ENCODE results near the gene ORC6.

Gene ORC6

GRCh38 chr16:46702030-46702429 lies 12.6 kb downstream of the ORC6 start:
- Histone ChIP-seq H3K27ac (ENCODE audit: low read length) (no peak overlapping the region), H3K4me2 (ENCODE audit: insufficient read depth, low read length) (no peak overlapping the region), H3K9me3 (ENCODE audit: insufficient read depth, low read length, severe bottlenecking) (no peaks in the 10 kb centered on the region), H3K9ac (ENCODE audit: low read depth, low read length) (no peak overlapping the region), H4K20me1 (ENCODE audit: insufficient read depth, low read length) (no peaks in the 10 kb centered on the region), H3K79me2 (ENCODE audit: insufficient read depth, low read length) (no peaks in the 10 kb centered on the region), H3K4me1 (ENCODE audit: insufficient read depth, low read length) (no peaks in the 10 kb centered on the region), H2AFZ (ENCODE audit: low read depth, low read length) (no peak overlapping the region), H3K27me3 (ENCODE audit: insufficient read depth, low read length, poor library complexity) (no peaks in the 10 kb centered on the region), H3K36me3 (ENCODE audit: insufficient read depth, low read length) (peaks cover 30% of the 10 kb centered on the region), H3K4me3 (ENCODE audit: low read depth in 1 of 2, low read length in 2 of 2) (no peak overlapping the region)
- no peak for DNase-seq
- no peak for TF ChIP-seq CTCF (IDR thresholded peaks at IDR 0.05; ENCODE audit: borderline replicate concordance, extremely low read depth, low read length, poor library complexity, severe bottlenecking)
- no peak for ATAC-seq (ENCODE audit: insufficient read depth, low read depth)

- Histone ChIP-seq H3K79me2 (ENCODE audit: insufficient read depth, low read length) (no peaks in the 10 kb centered on the region), H3K36me3 (ENCODE audit: insufficient read depth, low read length) (peaks cover 2% of the 10 kb centered on the region; the same call in 1 of the 2 replicates), H3K9me3 (ENCODE audit: insufficient read depth, low read length, severe bottlenecking) (no peaks in the 10 kb centered on the region), H2AFZ (ENCODE audit: low read depth, low read length) (no peak overlapping the region), H3K27ac (ENCODE audit: low read length) (no peak overlapping the region), H3K4me1 (ENCODE audit: insufficient read depth, low read length) (no peaks in the 10 kb centered on the region), H3K4me3 (ENCODE audit: low read depth in 1 of 2, low read length in 2 of 2) (no peak overlapping the region), H3K9ac (ENCODE audit: low read depth, low read length) (no peak overlapping the region), H4K20me1 (ENCODE audit: insufficient read depth, low read length) (no peaks in the 10 kb centered on the region), H3K4me2 (ENCODE audit: insufficient read depth, low read length) (no peak overlapping the region), H3K27me3 (ENCODE audit: insufficient read depth, low read length, poor library complexity) (no peaks in the 10 kb centered on the region)
- DNase-seq: no peak
- TF ChIP-seq EZH2 (IDR thresholded peaks at IDR 0.05; ENCODE audit: borderline replicate concordance, low read depth, low read length, severe bottlenecking) (no peak), CTCF (IDR thresholded peaks at IDR 0.05; ENCODE audit: borderline replicate concordance, extremely low read depth, low read length, poor library complexity, severe bottlenecking) (no peak)
- no peak for ATAC-seq (ENCODE audit: insufficient read depth, low read depth)
Measured at GRCh38 chr16:46706642-46707041, 17.2 kb downstream of the ORC6 start.

GRCh38 chr16:46709469-46710005 lies 20.1 kb downstream of the ORC6 start:
- Histone ChIP-seq H4K20me1 (ENCODE audit: insufficient read depth, low read length) (no peaks in the 10 kb centered on the region), H3K4me1 (ENCODE audit: insufficient read depth, low read length) (no peaks in the 10 kb centered on the region), H3K36me3 (ENCODE audit: insufficient read depth, low read length) (no peaks in the 10 kb centered on the region), H3K27ac (ENCODE audit: low read length) (no peak overlapping the region), H3K4me3 (ENCODE audit: low read depth in 1 of 2, low read length in 2 of 2) (no peak overlapping the region), H3K9me3 (ENCODE audit: insufficient read depth, low read length, severe bottlenecking) (no peaks in the 10 kb centered on the region), H3K9ac (ENCODE audit: low read depth, low read length) (no peak overlapping the region), H3K27me3 (ENCODE audit: insufficient read depth, low read length, poor library complexity) (no peaks in the 10 kb centered on the region), H3K79me2 (ENCODE audit: insufficient read depth, low read length) (no peaks in the 10 kb centered on the region), H2AFZ (ENCODE audit: low read depth, low read length) (no peak overlapping the region), H3K4me2 (ENCODE audit: insufficient read depth, low read length) (no peak overlapping the region)
- TF ChIP-seq CTCF (IDR thresholded peaks at IDR 0.05; ENCODE audit: borderline replicate concordance, extremely low read depth, low read length, poor library complexity, severe bottlenecking): no peak
- no peak for DNase-seq
- no peak for ATAC-seq (ENCODE audit: insufficient read depth, low read depth)
